ENCODE results near the gene PTPRR. TPM values are rescaled to one million over a fixed set of nuclear protein-coding genes. Genes with fewer than 3 reads are reported as not detected.

PTPRR gene
- total RNA-seq, 4 donors from 2014 or later: 0.57 to 2.1 (median 0.84) TPM

DNA sequence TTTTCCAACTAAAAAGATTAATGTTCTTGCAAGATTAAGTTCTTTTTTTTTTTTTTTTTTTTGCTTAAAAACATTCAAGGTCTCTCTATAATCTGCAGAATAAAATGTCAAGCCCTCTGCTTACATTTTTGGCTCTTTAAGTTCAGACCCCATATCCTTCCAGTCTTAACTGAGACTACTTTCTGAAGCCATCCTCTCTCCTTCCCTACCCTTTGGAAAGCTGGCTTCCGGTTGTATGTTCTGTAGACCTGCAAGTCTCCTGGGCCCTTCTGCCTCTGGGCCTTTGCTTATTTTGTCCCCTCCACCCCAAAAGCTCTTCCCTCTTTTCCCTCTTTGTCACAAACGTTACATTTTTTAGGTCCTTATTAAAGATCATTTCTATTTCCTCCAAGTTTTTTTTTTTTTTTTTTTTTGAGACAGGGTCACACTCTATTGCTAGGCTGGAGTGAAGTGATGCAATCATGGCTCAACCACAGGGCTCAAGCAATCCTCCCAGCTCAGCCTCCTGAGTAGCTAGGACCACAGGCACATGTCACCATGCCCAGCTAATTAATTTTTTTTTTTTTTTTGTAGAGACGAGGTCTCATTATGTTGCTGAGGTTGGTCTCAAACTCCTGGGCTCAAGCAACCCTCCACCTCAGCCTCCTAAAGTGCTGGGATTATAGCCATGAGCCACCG is 329.9 kb downstream of the PTPRR start:
- Histone ChIP-seq H3K4me1 (no peaks in the 10 kb centered on the region), H3K9me3 (no peaks in the 10 kb centered on the region), H3K27ac (replicated peaks in 1 of 4) (no peak overlapping the region), H3K36me3 (peaks cover 0 to 52% (median 0%) of the 10 kb centered on the region in 4 donors), H3K4me3 (no peak overlapping the region), H3K27me3 (peaks cover 0 to 5% (median 0%) of the 10 kb centered on the region in 4 donors)
- intact Hi-C loops (cut with DNase I): loop anchor here (5.0 kb wide), 1 partner anchor 127 kb away; no protein-coding TSS in a partner anchor
- no peak for TF ChIP-seq POLR2A (IDR thresholded peaks at IDR 0.05; ENCODE audit: low read depth)
- no peak for TF ChIP-seq EP300 (IDR thresholded peaks at IDR 0.05)
- TF ChIP-seq POLR2AphosphoS5 (IDR thresholded peaks at IDR 0.05): no peak
- TF ChIP-seq, protein P1, sequence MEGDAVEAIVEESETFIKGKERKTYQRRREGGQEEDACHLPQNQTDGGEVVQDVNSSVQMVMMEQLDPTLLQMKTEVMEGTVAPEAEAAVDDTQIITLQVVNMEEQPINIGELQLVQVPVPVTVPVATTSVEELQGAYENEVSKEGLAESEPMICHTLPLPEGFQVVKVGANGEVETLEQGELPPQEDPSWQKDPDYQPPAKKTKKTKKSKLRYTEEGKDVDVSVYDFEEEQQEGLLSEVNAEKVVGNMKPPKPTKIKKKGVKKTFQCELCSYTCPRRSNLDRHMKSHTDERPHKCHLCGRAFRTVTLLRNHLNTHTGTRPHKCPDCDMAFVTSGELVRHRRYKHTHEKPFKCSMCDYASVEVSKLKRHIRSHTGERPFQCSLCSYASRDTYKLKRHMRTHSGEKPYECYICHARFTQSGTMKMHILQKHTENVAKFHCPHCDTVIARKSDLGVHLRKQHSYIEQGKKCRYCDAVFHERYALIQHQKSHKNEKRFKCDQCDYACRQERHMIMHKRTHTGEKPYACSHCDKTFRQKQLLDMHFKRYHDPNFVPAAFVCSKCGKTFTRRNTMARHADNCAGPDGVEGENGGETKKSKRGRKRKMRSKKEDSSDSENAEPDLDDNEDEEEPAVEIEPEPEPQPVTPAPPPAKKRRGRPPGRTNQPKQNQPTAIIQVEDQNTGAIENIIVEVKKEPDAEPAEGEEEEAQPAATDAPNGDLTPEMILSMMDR (IDR thresholded peaks at IDR 0.05): no peak
- WGBS: 78% methylated on average over 4 of the region's 4 CpGs
- no peak for DNase-seq (ENCODE audit: extremely low spot score)

DNA sequence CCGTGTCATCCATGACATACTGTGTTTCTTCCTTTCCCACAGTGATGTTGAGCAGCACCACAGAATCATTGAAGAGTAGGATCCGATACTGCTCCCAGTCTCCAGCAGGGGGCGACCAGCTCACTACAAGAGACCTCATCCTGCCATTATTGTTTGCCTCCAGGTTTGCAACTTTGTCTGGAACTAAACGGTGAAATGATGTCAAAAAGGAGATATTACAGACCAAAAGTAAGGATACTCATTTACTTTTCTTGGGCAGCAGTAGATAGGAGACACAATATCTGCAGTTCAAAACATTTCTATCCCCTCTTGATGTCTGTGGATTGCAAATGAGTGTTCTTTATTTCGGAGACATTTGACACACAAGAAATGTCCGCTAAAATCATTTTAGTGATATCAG is 330.5 kb downstream of the PTPRR start:
- no peak overlapping the region for H3K4me3 ChIP-seq
- no peak for TF ChIP-seq POLR2AphosphoS5 (IDR thresholded peaks at IDR 0.05)
- TF ChIP-seq, protein P1 (IDR thresholded peaks at IDR 0.05): peak; percentile 69 to 79 (median 71)
- H3K27ac ChIP-seq (replicated peaks in 1 of 4): no peak overlapping the region
- H3K9me3 ChIP-seq: no peaks in the 10 kb centered on the region
- intact Hi-C loops (cut with DNase I): loop anchor here (5.0 kb wide), 1 partner anchor 127 kb away; no protein-coding TSS in a partner anchor
- peaks cover 0 to 5% (median 0%) of the 10 kb centered on the region in 4 donors for H3K27me3 ChIP-seq
- no peak for DNase-seq (ENCODE audit: extremely low spot score)
- no peaks in the 10 kb centered on the region for H3K4me1 ChIP-seq
- WGBS: 35% methylated on average over 6 of the region's 6 CpGs
- H3K36me3 ChIP-seq: peaks cover 0 to 51% (median 2%) of the 10 kb centered on the region in 4 donors

Small RNAs within 50 kb of the gene (small RNA-seq; reads per million reads assigned to genes)
- 0 reads per million in 3 donors for gene RF00019

Other genes with a start within 250 kb of the PTPRR start
- 1 to 10 TPM in 2 of 4 donors, under 1 TPM in 1, not detected in 1; 0.29 to 2.2 (median 1.1) TPM for gene TSPAN8, start 237.3 kb upstream of the PTPRR start, total RNA-seq

Data from esophagus muscularis mucosa (tissue), 4 donors.